HCT116 (cell line): ENCODE results near the gene OPN1SW. TPM values are rescaled to one million over a fixed set of nuclear protein-coding genes. Genes with fewer than 3 reads are reported as not detected.

Source experiments
- ATAC-seq: fragments of 200-7000 bp; cut with Tn5 transposase; 2 replicates; pipeline ENCODE4 v1.9.1; 2020; ENCODE audit warnings: mild to moderate bottlenecking, moderate library complexity
- BruUV-seq: library from RNA; stranded (reverse); fragments of 400-500 nt; replicated peaks from 2 replicates; lab custom pipeline; 2021; lab: Mats Ljungman, UMichigan
- CTCF ChIA-PET: fragments of 300-600 bp; sonication (Branson Sonifier 250); formaldehyde crosslinking; loops from one replicate; lab custom pipeline; 2021; ENCODE audit warnings: antibody characterized with exemption; lab: Charles Lee
- POLR2A ChIA-PET: fragments of 300-600, 350-600 bp; sonication (Branson Sonifier 250); formaldehyde crosslinking; loops from one replicate; lab custom pipeline; 2021; ENCODE audit warnings: antibody characterized with exemption; lab: Charles Lee
- RAD21 ChIA-PET, 2 experiments: fragments of 300-600 bp; sonication (Branson Sonifier 250); formaldehyde crosslinking; loops; one replicate each; lab custom pipeline; 2023; ENCODE audit warnings: low total read pairs in 2 of 2; ENCODE audit not compliant: uncharacterized antibody in 2 of 2, unreplicated experiment in 2 of 2, low non-redundant PET in 1 of 2; lab: Charles Lee
- DNase-seq: peaks from one replicate; pipeline ENCODE4 v3.0.0-alpha.2; 2010; ENCODE audit warnings: low read depth, low spot score
- H2AFZ ChIP-seq: fragments of 200-600 bp; shearing (Covaris generic), sonication (generic); 2 replicates; pipeline ENCODE4 v1.6.1; 2017; ENCODE audit warnings: low read depth, mixed run types, mixed read lengths, antibody characterized with exemption, low read length; ENCODE audit not compliant: poor library complexity, severe bottlenecking
- H3K27ac ChIP-seq: 2 replicates; pipeline ENCODE4 v1.5.1; 2012; ENCODE audit warnings: low read depth, low read length
- H3K27me3 ChIP-seq: fragments of 200-600 bp; sonication (generic); 2 replicates; pipeline ENCODE4 v1.6.1; 2016; ENCODE audit warnings: mixed run types, low read length, mixed read lengths; ENCODE audit not compliant: insufficient read depth
- H3K36me3 ChIP-seq, 2 experiments: fragments of 200-500 bp in 1 of 2; fragments of 200-600 bp in 1 of 2; sonication (Bioruptor generic) in 1 of 2; sonication (generic) in 1 of 2; 2 replicates each; pipeline versions ENCODE4 v1.5.1 to v1.6.1; 2014 to 2016; ENCODE audit warnings: low read length in 2 of 2, inconsistent platforms in 1 of 2, mixed read lengths in 1 of 2, mixed run types in 1 of 2; ENCODE audit not compliant: insufficient read depth in 2 of 2, control insufficient read depth in 1 of 2
- H3K4me1 ChIP-seq, 2 experiments: fragments of 200-600 bp in 1 of 2; sonication (generic) in 1 of 2; 2 replicates each; pipeline versions ENCODE4 v1.5.1 to v1.6.1; 2012 to 2017; ENCODE audit warnings: low read length in 2 of 2, inconsistent platforms in 1 of 2, mild to moderate bottlenecking in 1 of 2, mixed read lengths in 1 of 2, mixed run types in 1 of 2, moderate library complexity in 1 of 2; ENCODE audit not compliant: insufficient read depth in 2 of 2, control insufficient read depth in 1 of 2
- H3K4me2 ChIP-seq: fragments of 200-600 bp; sonication (generic); 2 replicates; pipeline ENCODE4 v1.6.1; 2017; ENCODE audit warnings: mixed run types, low read length, mixed read lengths
- H3K4me3 ChIP-seq, 2 experiments: fragments of 200-600 bp in 1 of 2; sonication (generic) in 1 of 2; replicated peaks in 1 of 2; 2 replicates each; pipeline ENCODE4 v1.5.1; 2011 to 2016; ENCODE audit warnings: low read length in 2 of 2, control low read depth in 1 of 2, low read depth in 1 of 2, mild to moderate bottlenecking in 1 of 2, mixed read lengths in 1 of 2, mixed run types in 1 of 2
- H3K79me2 ChIP-seq: fragments of 200-600 bp; sonication (generic); 2 replicates; pipeline ENCODE4 v1.6.1; 2017; ENCODE audit warnings: mild to moderate bottlenecking, mixed run types, low read length, moderate library complexity, mixed read lengths; ENCODE audit not compliant: insufficient read depth
- H3K9ac ChIP-seq: fragments of 200-600 bp; sonication (generic); 2 replicates; pipeline ENCODE4 v1.6.1; 2016; ENCODE audit warnings: low read length, mixed read lengths
- H3K9me2 ChIP-seq: fragments of 200-600 bp; sonication (generic), shearing (Covaris generic); 2 replicates; pipeline ENCODE4 v1.6.1; 2017; ENCODE audit warnings: mixed run types, mild to moderate bottlenecking, moderate library complexity; ENCODE audit not compliant: insufficient read depth
- H3K9me3 ChIP-seq, 2 experiments: fragments of 200-500 bp in 1 of 2; fragments of 200-600 bp in 1 of 2; sonication (Bioruptor generic) in 1 of 2; sonication (generic) in 1 of 2; 2 replicates each; pipeline ENCODE4 v1.6.1; 2014 to 2017; ENCODE audit warnings: low read length in 2 of 2, mixed read lengths in 2 of 2, inconsistent platforms in 1 of 2, low read depth in 1 of 2, mild to moderate bottlenecking in 1 of 2, mixed run types in 1 of 2, moderate library complexity in 1 of 2; ENCODE audit not compliant: control insufficient read depth in 1 of 2, insufficient read depth in 1 of 2
- H4K20me1 ChIP-seq: fragments of 200-600 bp; sonication (generic), shearing (Covaris generic); 2 replicates; pipeline ENCODE4 v1.6.1; 2017; ENCODE audit warnings: mixed run types, mild to moderate bottlenecking, moderate library complexity; ENCODE audit not compliant: insufficient read depth
- CBX3 ChIP-seq: IDR thresholded peaks from 2 replicates; pipeline ENCODE4 v1.6.1; 2012; ENCODE audit warnings: low read depth
- CEBPB ChIP-seq: IDR thresholded peaks from 2 replicates; pipeline ENCODE4 v1.6.1; 2012; ENCODE audit warnings: low read depth
- EZH2phosphoT487 ChIP-seq: fragments of 200-600 bp; IDR thresholded peaks from 2 replicates; pipeline ENCODE4 v1.6.1; 2018; ENCODE audit warnings: antibody characterized with exemption, borderline replicate concordance
- JUND ChIP-seq: IDR thresholded peaks from 2 replicates; pipeline ENCODE4 v1.6.1; 2012
- SP1 ChIP-seq: IDR thresholded peaks from 2 replicates; pipeline ENCODE4 v1.6.1; 2012; ENCODE audit warnings: low read depth
- intact Hi-C: fragments of 100-400 bp; cut with micrococcal nuclease; formaldehyde crosslinking; loops from 2 replicates; pipeline ENCODE4 v1.10.0; 2022
- total RNA-seq: library from RNA; stranded (reverse); gene quantifications from one replicate; pipeline ENCODE4 v1.2.1, GENCODE V29; 2021; ENCODE audit not compliant: unreplicated experiment
- TF ChIP-seq, protein P1 (sequence below), 3 experiments: fragments of 200-600 bp in 1 of 3; sonication (generic) in 1 of 3; IDR thresholded peaks in 2 of 3; conservative IDR thresholded peaks in 1 of 3; 2 replicates each; pipeline ENCODE4 v1.5.1; 2012 to 2017; ENCODE audit warnings: low read depth in 2 of 3, low read length in 2 of 3, antibody characterized with exemption in 1 of 3, borderline replicate concordance in 1 of 3, control low read depth in 1 of 3, mild to moderate bottlenecking in 1 of 3, mixed read lengths in 1 of 3, mixed run types in 1 of 3, moderate library complexity in 1 of 3; ENCODE audit not compliant: insufficient read depth in 1 of 3
- TF ChIP-seq, protein P2 (sequence below): IDR thresholded peaks from 2 replicates; pipeline ENCODE4 v1.6.1; 2012

Gene OPN1SW
- total RNA-seq, 1 experiment from 2014 or later, result not detected

DNA sequence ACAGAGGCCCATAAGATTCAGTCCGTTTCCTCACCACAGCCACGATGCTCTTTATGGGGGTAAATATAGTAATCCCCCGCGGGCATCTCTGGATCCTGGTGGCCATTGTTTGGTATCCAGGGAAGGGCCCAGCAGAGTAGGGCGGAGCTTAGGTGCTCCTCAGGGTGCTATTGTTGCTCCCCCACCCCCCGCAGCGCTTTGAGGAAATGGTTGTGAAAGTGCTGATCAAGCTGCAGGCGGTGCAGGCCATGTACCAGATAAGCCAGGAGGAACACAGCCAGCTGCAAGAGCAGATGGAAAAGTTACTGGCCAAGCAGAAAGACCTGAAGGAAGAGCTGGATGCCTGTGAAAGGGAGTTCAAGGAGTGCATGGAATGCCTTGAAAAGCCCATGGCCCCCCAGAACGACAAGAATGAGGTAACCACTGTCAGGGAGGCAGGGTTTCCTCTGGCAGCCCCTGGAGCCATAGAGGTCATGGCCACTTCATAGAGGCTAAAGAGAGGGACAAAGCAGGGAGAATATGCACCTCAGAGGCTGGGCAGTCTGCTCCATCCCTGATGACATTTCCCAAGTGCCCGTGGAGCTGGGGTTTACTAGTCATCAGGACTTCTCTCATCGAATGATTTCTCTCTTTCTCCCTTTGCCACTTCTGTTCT lies 37.0 kb upstream of the OPN1SW start (continued):
- TF ChIP-seq CEBPB (no peak), EZH2phosphoT487 (no peak), CBX3 (no peak)
- TF ChIP-seq, protein P1, sequence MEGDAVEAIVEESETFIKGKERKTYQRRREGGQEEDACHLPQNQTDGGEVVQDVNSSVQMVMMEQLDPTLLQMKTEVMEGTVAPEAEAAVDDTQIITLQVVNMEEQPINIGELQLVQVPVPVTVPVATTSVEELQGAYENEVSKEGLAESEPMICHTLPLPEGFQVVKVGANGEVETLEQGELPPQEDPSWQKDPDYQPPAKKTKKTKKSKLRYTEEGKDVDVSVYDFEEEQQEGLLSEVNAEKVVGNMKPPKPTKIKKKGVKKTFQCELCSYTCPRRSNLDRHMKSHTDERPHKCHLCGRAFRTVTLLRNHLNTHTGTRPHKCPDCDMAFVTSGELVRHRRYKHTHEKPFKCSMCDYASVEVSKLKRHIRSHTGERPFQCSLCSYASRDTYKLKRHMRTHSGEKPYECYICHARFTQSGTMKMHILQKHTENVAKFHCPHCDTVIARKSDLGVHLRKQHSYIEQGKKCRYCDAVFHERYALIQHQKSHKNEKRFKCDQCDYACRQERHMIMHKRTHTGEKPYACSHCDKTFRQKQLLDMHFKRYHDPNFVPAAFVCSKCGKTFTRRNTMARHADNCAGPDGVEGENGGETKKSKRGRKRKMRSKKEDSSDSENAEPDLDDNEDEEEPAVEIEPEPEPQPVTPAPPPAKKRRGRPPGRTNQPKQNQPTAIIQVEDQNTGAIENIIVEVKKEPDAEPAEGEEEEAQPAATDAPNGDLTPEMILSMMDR (IDR thresholded peaks at IDR 0.05 in 2 of 3, conservative IDR thresholded peaks at IDR 0.05 in 1 of 3; ENCODE audit: borderline replicate concordance in 1 of 3, insufficient read depth in 1 of 3, low read depth in 2 of 3, low read length in 2 of 3), result no peak

- peaks cover 0 to 6% of the 10 kb centered on the region in 2 experiments; a peak in 1 of 4 replicates for H3K4me1 ChIP-seq
- H3K79me2 ChIP-seq, result no peaks in the 10 kb centered on the region
- no peaks in the 10 kb centered on the region for H4K20me1 ChIP-seq
- CTCF ChIA-PET, result no interaction called here
- H3K4me2 ChIP-seq, result no peak overlapping the region
- H3K9ac ChIP-seq, result no peak overlapping the region
- no peak overlapping the region for H3K4me3 ChIP-seq
- H2AFZ ChIP-seq, result no peak overlapping the region
- DNase-seq (no peak), ATAC-seq (no peak)
- no peak overlapping the region for H3K27ac ChIP-seq
- no TSS peak for BruUV-seq
- intact Hi-C loops, result no loop called here
- TF ChIP-seq, protein P2, sequence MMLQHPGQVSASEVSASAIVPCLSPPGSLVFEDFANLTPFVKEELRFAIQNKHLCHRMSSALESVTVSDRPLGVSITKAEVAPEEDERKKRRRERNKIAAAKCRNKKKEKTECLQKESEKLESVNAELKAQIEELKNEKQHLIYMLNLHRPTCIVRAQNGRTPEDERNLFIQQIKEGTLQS, result no peak
- TF ChIP-seq SP1 (no peak), JUND (no peak)
- no peaks in the 10 kb centered on the region for H3K27me3 ChIP-seq
- H3K9me2 ChIP-seq, result no peaks in the 10 kb centered on the region
- H3K36me3 ChIP-seq, result no peaks in the 10 kb centered on the region
- POLR2A ChIA-PET, result no interaction called here
- H3K9me3 ChIP-seq, result no peaks in the 10 kb centered on the region
- RAD21 ChIA-PET, result no interaction called here
These were observed 36.2 kb upstream of the OPN1SW start for GRCh38 chr7:128811631-128812430.
